ENCODE measurements around the gene CACNA1I.

- TF ChIP-seq EZH2 (IDR thresholded peaks at IDR 0.05) (no peak), POLR2AphosphoS5 (IDR thresholded peaks at IDR 0.05; ENCODE audit: borderline replicate concordance, low read depth, low read length) (no peak)
These were observed 13.3 kb upstream of the CACNA1I start for GRCh38 chr22:39556970-39557841.

Measured in SK-N-MC (cell line).